H1 (cell line): Measurements from ENCODE around the gene MRPL50. TPM values are rescaled to one million over a fixed set of nuclear protein-coding genes. Genes with fewer than 3 reads are reported as not detected.

Experiments used
- CTCF ChIA-PET: fragments of 300-600 bp; sonication (Branson Sonifier 250); formaldehyde crosslinking; loops from one replicate; lab custom pipeline; 2021; ENCODE audit not compliant: partially characterized antibody; lab: Charles Lee
- POLR2A ChIA-PET: fragments of 300-600 bp; sonication (Branson Sonifier 250); formaldehyde crosslinking; loops from one replicate; lab custom pipeline; 2021; ENCODE audit warnings: inconsistent platforms; ENCODE audit not compliant: partially characterized antibody; lab: Charles Lee
- DNase-seq, 2 experiments: peaks; one replicate each; pipeline versions ENCODE4 v3.0.0 to v3.0.0-alpha.2; 2010 to 2022; ENCODE audit warnings: low spot score in 2 of 2, low read depth in 1 of 2, mixed read lengths in 1 of 2
- FAIRE-seq: peaks from 2 replicates; lab custom pipeline; 2011; peaks lifted over from hg19 to GRCh38; lab: Jason Lieb, UNC
- H2AFZ ChIP-seq: 2 replicates; pipeline ENCODE4 v1.8.1; 2012; ENCODE audit warnings: low read length, inconsistent platforms
- H2AK5ac ChIP-seq: 2 replicates; pipeline ENCODE4 v1.6.1; 2013; ENCODE audit warnings: low read depth, low read length
- H2BK120ac ChIP-seq: replicated peaks from 2 replicates; pipeline ENCODE3; 2013; ENCODE audit warnings: low read depth, low read length, inconsistent platforms
- H2BK12ac ChIP-seq: 2 replicates; pipeline ENCODE4 v1.6.1; 2013; ENCODE audit warnings: low read depth, low read length
- H2BK15ac ChIP-seq: 2 replicates; pipeline ENCODE4 v1.6.1; 2013; ENCODE audit warnings: low read length
- H2BK20ac ChIP-seq: 2 replicates; pipeline ENCODE4 v1.6.1; 2013; ENCODE audit warnings: low read length
- H2BK5ac ChIP-seq: 2 replicates; pipeline ENCODE4 v1.6.1; 2013; ENCODE audit warnings: low read depth, low read length
- H3K14ac ChIP-seq: 2 replicates; pipeline ENCODE4 v1.6.1; 2013; ENCODE audit warnings: inconsistent platforms; ENCODE audit not compliant: insufficient read length
- H3K18ac ChIP-seq: 2 replicates; pipeline ENCODE4 v1.6.1; 2013; ENCODE audit warnings: low read length; ENCODE audit errors: extremely low read depth
- H3K23ac ChIP-seq: 2 replicates; pipeline ENCODE4 v1.6.1; 2013; ENCODE audit warnings: inconsistent platforms; ENCODE audit not compliant: insufficient read length
- H3K23me2 ChIP-seq: 2 replicates; pipeline ENCODE4 v1.6.1; 2013; ENCODE audit warnings: low read depth, low read length
- H3K27ac ChIP-seq: 2 replicates; pipeline ENCODE4 v1.6.1; 2011; ENCODE audit warnings: low read depth, low read length, inconsistent platforms
- H3K27me3 ChIP-seq, 4 experiments: replicated peaks in 1 of 4; 1 replicate in 1 of 4; 2 replicates in 3 of 4; pipeline versions ENCODE4 v1.6.1 to v1.8.1; 2011 to 2013; ENCODE audit warnings: low read length in 3 of 4, mild to moderate bottlenecking in 3 of 4, inconsistent platforms in 2 of 4, mixed read lengths in 2 of 4, moderate library complexity in 1 of 4; ENCODE audit not compliant: control insufficient read depth in 3 of 4, insufficient read depth in 3 of 4; ENCODE audit errors: extremely low read depth in 1 of 4
- H3K36me3 ChIP-seq, 4 experiments: 2 replicates each; pipeline versions ENCODE4 v1.6.1 to v1.8.1; 2011 to 2013; ENCODE audit warnings: mild to moderate bottlenecking in 4 of 4, low read length in 3 of 4, moderate library complexity in 2 of 4, control low read depth in 1 of 4, inconsistent platforms in 1 of 4; ENCODE audit not compliant: insufficient read depth in 4 of 4, control insufficient read depth in 2 of 4
- H3K4ac ChIP-seq: replicated peaks from 2 replicates; pipeline ENCODE3; 2013; ENCODE audit warnings: low read length, low read depth, mixed read lengths, inconsistent platforms; ENCODE audit not compliant: insufficient read length
- H3K4me1 ChIP-seq, 4 experiments: replicated peaks in 1 of 4; 1 replicate in 1 of 4; 2 replicates in 3 of 4; pipeline versions ENCODE4 v1.6.1 to v1.8.1; 2011 to 2013; ENCODE audit warnings: low read length in 3 of 4, inconsistent platforms in 2 of 4, mixed read lengths in 1 of 4; ENCODE audit not compliant: insufficient read depth in 4 of 4, control insufficient read depth in 3 of 4
- H3K4me2 ChIP-seq, 2 experiments: 2 replicates each; pipeline versions ENCODE4 v1.6.1 to v1.8.1; 2011 to 2013; ENCODE audit warnings: low read depth in 2 of 2, low read length in 2 of 2, control low read depth in 1 of 2, inconsistent platforms in 1 of 2, mild to moderate bottlenecking in 1 of 2; ENCODE audit not compliant: insufficient read depth in 1 of 2
- H3K4me3 ChIP-seq, 4 experiments: fragments of 200-600, 300-600 bp in 1 of 4; sonication (generic), shearing (Covaris generic), sonication (Bioruptor Twin) in 1 of 4; 2 replicates each; pipeline versions ENCODE4 v1.5.1 to v1.8.1; 2011 to 2016; ENCODE audit warnings: low read length in 4 of 4, low read depth in 3 of 4, control low read depth in 2 of 4, inconsistent platforms in 2 of 4, mild to moderate bottlenecking in 2 of 4, mixed read lengths in 1 of 4, moderate library complexity in 1 of 4; ENCODE audit not compliant: insufficient read depth in 2 of 4; ENCODE audit errors: extremely low read depth in 1 of 4
- H3K56ac ChIP-seq: replicated peaks from 2 replicates; pipeline ENCODE3; 2013; ENCODE audit warnings: low read depth, mild to moderate bottlenecking, mixed read lengths, low read length, inconsistent platforms; ENCODE audit not compliant: insufficient read length
- H3K79me1 ChIP-seq: 2 replicates; pipeline ENCODE4 v1.6.1; 2013; ENCODE audit warnings: low read depth, low read length, control low read depth
- H3K79me2 ChIP-seq, 2 experiments: 2 replicates each; pipeline versions ENCODE4 v1.6.1 to v1.8.1; 2012 to 2013; ENCODE audit warnings: low read length in 2 of 2, mild to moderate bottlenecking in 2 of 2, inconsistent platforms in 1 of 2; ENCODE audit not compliant: insufficient read depth in 2 of 2, control insufficient read depth in 1 of 2
- H3K9ac ChIP-seq, 4 experiments: replicated peaks in 1 of 4; 1 replicate in 1 of 4; 2 replicates in 3 of 4; pipeline versions ENCODE4 v1.6.1 to v1.8.1; 2011 to 2013; ENCODE audit warnings: low read depth in 3 of 4, low read length in 3 of 4, control low read depth in 2 of 4, mild to moderate bottlenecking in 2 of 4, moderate library complexity in 2 of 4, inconsistent platforms in 1 of 4; ENCODE audit errors: extremely low read depth in 1 of 4
- H3K9me3 ChIP-seq, 2 experiments: 2 replicates each; pipeline versions ENCODE4 v1.6.1 to v1.8.1; 2012 to 2013; ENCODE audit warnings: mild to moderate bottlenecking in 2 of 2, moderate library complexity in 2 of 2, control low read depth in 1 of 2, inconsistent platforms in 1 of 2, low read depth in 1 of 2, low read length in 1 of 2, mixed read lengths in 1 of 2; ENCODE audit not compliant: insufficient read depth in 2 of 2
- H4K20me1 ChIP-seq, 2 experiments: replicated peaks in 1 of 2; 2 replicates each; pipeline versions ENCODE3 to v1.8.1; 2011 to 2013; ENCODE audit warnings: inconsistent platforms in 2 of 2, low read length in 2 of 2, mild to moderate bottlenecking in 1 of 2; ENCODE audit not compliant: insufficient read depth in 2 of 2, control insufficient read depth in 1 of 2
- H4K5ac ChIP-seq: 2 replicates; pipeline ENCODE4 v1.6.1; 2013; ENCODE audit warnings: low read length, low read depth, mixed read lengths, inconsistent platforms; ENCODE audit not compliant: insufficient read length
- H4K8ac ChIP-seq: 2 replicates; pipeline ENCODE4 v1.8.0; 2013; ENCODE audit warnings: mild to moderate bottlenecking, moderate library complexity, low read length, inconsistent platforms; ENCODE audit not compliant: insufficient read depth; ENCODE audit errors: extremely low read depth
- H4K91ac ChIP-seq: replicated peaks from 2 replicates; pipeline ENCODE3; 2013; ENCODE audit warnings: low read length, mixed read lengths, inconsistent platforms; ENCODE audit not compliant: insufficient read length
- CHD2 ChIP-seq: IDR thresholded peaks from 2 replicates; pipeline ENCODE4 v1.6.1; 2012; ENCODE audit warnings: low read length, improper control_type of control experiment
- KDM4A ChIP-seq: IDR thresholded peaks from one replicate; pipeline ENCODE4 v1.7.1; 2012; ENCODE audit warnings: low read depth, mild to moderate bottlenecking, moderate library complexity, low read length, inconsistent platforms; ENCODE audit not compliant: severe bottlenecking
- WGBS, 2 experiments: shearing (Covaris generic) in 1 of 2; methylation state at CpG; one replicate each; pipeline versions ENCODE4 v1.1.6 to v1.1.7; 2013 to 2015; ENCODE audit warnings: low lambda C conversion rate in 2 of 2, mixed read lengths in 2 of 2, inconsistent platforms in 1 of 2, low coverage in 1 of 2, missing lambda C conversion rate in 1 of 2; ENCODE audit not compliant: insufficient replicate concordance in 2 of 2, insufficient coverage in 1 of 2, insufficient read length in 1 of 2; ENCODE audit errors: extremely low coverage in 1 of 2, missing lambda C conversion rate in 1 of 2; 5-methylcytosine and 5-hydroxymethylcytosine counted together
- polyA plus RNA-seq, 7 experiments: library from polyadenylated mRNA; depleted of rRNA in 3 of 7; stranded (reverse) in 5 of 7; unstranded in 2 of 7; fragments of >200 nt in 5 of 7; fragments of 200-250 nt in 2 of 7; gene quantifications; 1 replicate in 5 of 7; 2 replicates in 1 of 7; 4 replicates in 1 of 7; pipeline versions ENCODE4 v1.2.1 to v1.2.3, GENCODE V29; 2011 to 2013; ENCODE audit warnings: missing spikeins in 2 of 7, mixed read lengths in 2 of 7
- total RNA-seq: library from RNA; stranded (reverse); fragmentation: NEBNext Ultra II Directional; extraction: Animal tissue kit (Norgen Biotek cat#: 25700); gene quantifications from 2 replicates; pipeline ENCODE4 v1.2.1, GENCODE V29; 2021

Gene MRPL50
- total and polyA plus RNA-seq, 2 of the 8 experiments (the other 6 are each of a cell fraction or from before 2014, with no cell fraction given), result 17.8 to 25.1 TPM

DNA sequence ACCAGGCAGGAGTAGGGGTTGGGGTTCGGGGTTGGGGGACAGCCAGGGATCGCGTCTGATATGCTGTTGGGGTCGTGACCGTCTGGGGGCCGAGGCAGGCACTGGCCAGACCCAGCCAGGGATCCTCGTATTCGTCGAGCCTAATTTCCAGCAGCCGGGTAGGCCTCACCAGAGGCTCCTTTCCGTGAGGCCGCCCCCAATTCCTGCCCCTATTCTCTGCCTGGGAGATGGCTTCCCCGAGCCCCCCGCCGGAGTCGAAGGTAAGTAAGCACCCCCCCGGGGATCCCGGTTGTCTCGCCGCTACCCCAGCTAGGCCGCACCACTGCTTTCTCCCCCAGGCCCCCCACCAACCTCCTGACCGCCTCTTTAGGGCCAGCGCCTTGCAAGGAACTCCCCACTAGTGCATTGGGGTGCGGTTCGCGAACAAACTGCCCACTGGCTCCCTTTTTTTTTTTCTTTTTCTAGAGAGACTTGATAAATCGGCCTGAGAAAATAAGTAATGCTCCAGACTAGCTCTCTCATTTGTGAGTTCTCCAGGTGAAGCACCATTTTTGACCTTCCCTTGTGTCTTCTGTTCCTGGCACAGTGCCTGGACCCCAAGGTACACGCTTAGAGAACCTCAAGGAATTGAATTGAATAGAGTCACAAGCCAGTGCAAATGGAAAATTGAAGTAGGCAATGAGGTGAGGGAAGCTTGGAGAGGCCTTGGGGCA lies 668 bp upstream of the MRPL50 start:
- FAIRE-seq (no peak), DNase-seq (no peak)
- POLR2A ChIA-PET, result interaction anchor here (0.6 to 2.0 kb wide), 12 partner anchors 10 to 1251 kb away, joined by 3 to 15 read pairs (median 4); partner anchors contain the start of gene BAAT
- H4K8ac ChIP-seq, result 0 out of 2 replicates have a peak overlapping the region, but pooled peaks have one; percentile 26
- no peak overlapping the region for H2BK12ac ChIP-seq
- peaks cover 2 to 45% (median 31%) of the 10 kb centered on the region in 4 experiments for H3K36me3 ChIP-seq
- H3K14ac ChIP-seq, result no peak overlapping the region
- CTCF ChIA-PET, result interaction anchor here (1.8 to 2.0 kb wide), 3 partner anchors 11 to 50 kb away, joined by 5 to 16 read pairs (median 6); no protein-coding TSS in a partner anchor
- no peak overlapping the region for H2BK120ac ChIP-seq
- TF ChIP-seq KDM4A (peak; percentile 5), CHD2 (no peak)
- peaks cover 0 to 4% of the 10 kb centered on the region in 2 experiments; a peak in 1 of 4 replicates for H3K9me3 ChIP-seq
- WGBS, 2 experiments, result 2% methylated on average over 15 of the region's 28 CpGs; no CpG with 5 or more reads in 1 of the 2 experiments
- no peak overlapping the region for H3K23ac ChIP-seq
- no peak overlapping the region for H3K18ac ChIP-seq
- no peak overlapping the region for H2BK15ac ChIP-seq
- H4K20me1 ChIP-seq, result no peaks in the 10 kb centered on the region
- H3K79me1 ChIP-seq, result peaks cover 2% of the 10 kb centered on the region; the same call in 1 of the 2 replicates
- H4K5ac ChIP-seq, result no peak overlapping the region
- peak overlapping the region; percentile 10; the same call in 1 of the 2 replicates for H2AFZ ChIP-seq
- no peak overlapping the region for H3K4ac ChIP-seq
- no peak overlapping the region for H4K91ac ChIP-seq
- no peak overlapping the region for H3K27ac ChIP-seq
- H3K79me2 ChIP-seq, result peaks cover 19 to 55% of the 10 kb centered on the region in 2 experiments
- H2AK5ac ChIP-seq, result no peak overlapping the region
- no peaks in the 10 kb centered on the region; the same call in 1 of the 2 replicates for H3K23me2 ChIP-seq
- H3K9ac ChIP-seq, result peak overlapping the region; percentile 56 to 87 (median 71)
- no peaks in the 10 kb centered on the region for H3K27me3 ChIP-seq
- H3K4me3 ChIP-seq, result peak overlapping the region; percentile 57 to 85 (median 72)
- no peak overlapping the region for H3K56ac ChIP-seq
- H3K4me2 ChIP-seq, result peak overlapping the region; percentile 64 to 65
- peaks cover 0 to 4% (median 3%) of the 10 kb centered on the region in 4 experiments; a peak in 3 of 7 replicates for H3K4me1 ChIP-seq
- H2BK5ac ChIP-seq, result no peak overlapping the region
- H2BK20ac ChIP-seq, result no peak overlapping the region
